ENCODE data around the gene CDC73.

- TF ChIP-seq CTCF (IDR thresholded peaks at IDR 0.05) (no peak), POLR2A (IDR thresholded peaks at IDR 0.05) (no peak)
Measured at GRCh38 chr1:193087893-193088292, 33.9 kb upstream of the CDC73 start.

Measured in body of pancreas (tissue), 4 donors.